ENCODE results near the gene BCL7C.

DNA sequence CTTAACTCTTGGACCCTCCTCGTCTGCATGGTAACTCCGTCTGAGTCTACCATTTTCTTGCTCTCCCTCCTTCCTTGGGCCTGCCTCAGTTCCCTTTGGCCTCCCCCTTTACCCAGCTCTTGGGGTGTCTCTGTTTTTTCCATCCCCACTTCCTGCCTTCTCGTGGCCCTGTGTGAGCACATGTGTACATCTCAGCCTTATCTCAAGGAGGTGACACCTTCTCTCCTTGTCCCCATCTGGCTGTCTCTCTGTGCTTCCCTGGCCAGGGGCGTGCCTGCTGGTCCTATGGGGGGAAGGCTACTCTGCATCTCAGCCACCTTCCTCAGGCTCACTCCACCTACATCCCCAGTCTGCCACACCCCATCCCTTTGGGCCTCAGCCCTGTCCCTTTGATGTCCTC, 9.1 kb upstream of the BCL7C start:
- TF ChIP-seq FOXM1 (IDR thresholded peaks at IDR 0.05; ENCODE audit: low read depth, low read length) (no peak), CHD4 (IDR thresholded peaks at IDR 0.05) (no peak), PAX8 (IDR thresholded peaks at IDR 0.05) (no peak), SP1 (IDR thresholded peaks at IDR 0.05; ENCODE audit: low read depth, low read length) (no peak), POLR2A (IDR thresholded peaks at IDR 0.05; ENCODE audit: low read depth, low read length) (no peak), NFYB (IDR thresholded peaks at IDR 0.05; ENCODE audit: insufficient read depth, low read depth, low read length) (no peak), EP300 (IDR thresholded peaks at IDR 0.05; ENCODE audit: borderline replicate concordance in 1 of 2, control insufficient read depth in 1 of 2, low read depth in 2 of 2, low read length in 2 of 2) (no peak), RCOR1 (conservative IDR thresholded peaks at IDR 0.05; ENCODE audit: low read depth, low read length) (no peak), ZNF274 (IDR thresholded peaks at IDR 0.05; ENCODE audit: insufficient read depth, insufficient read length) (no peak), YY1 (IDR thresholded peaks at IDR 0.05; ENCODE audit: low read depth, low read length) (no peak), CREM (IDR thresholded peaks at IDR 0.05; ENCODE audit: low read depth) (no peak)
- TF ChIP-seq, protein P1, sequence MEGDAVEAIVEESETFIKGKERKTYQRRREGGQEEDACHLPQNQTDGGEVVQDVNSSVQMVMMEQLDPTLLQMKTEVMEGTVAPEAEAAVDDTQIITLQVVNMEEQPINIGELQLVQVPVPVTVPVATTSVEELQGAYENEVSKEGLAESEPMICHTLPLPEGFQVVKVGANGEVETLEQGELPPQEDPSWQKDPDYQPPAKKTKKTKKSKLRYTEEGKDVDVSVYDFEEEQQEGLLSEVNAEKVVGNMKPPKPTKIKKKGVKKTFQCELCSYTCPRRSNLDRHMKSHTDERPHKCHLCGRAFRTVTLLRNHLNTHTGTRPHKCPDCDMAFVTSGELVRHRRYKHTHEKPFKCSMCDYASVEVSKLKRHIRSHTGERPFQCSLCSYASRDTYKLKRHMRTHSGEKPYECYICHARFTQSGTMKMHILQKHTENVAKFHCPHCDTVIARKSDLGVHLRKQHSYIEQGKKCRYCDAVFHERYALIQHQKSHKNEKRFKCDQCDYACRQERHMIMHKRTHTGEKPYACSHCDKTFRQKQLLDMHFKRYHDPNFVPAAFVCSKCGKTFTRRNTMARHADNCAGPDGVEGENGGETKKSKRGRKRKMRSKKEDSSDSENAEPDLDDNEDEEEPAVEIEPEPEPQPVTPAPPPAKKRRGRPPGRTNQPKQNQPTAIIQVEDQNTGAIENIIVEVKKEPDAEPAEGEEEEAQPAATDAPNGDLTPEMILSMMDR (IDR thresholded peaks at IDR 0.05 in 2 of 3, conservative IDR thresholded peaks at IDR 0.05 in 1 of 3; ENCODE audit: control insufficient read depth in 2 of 3, extremely low read depth in 1 of 3, insufficient read depth in 1 of 3, low read depth in 3 of 3, low read length in 3 of 3): no peak
- TF ChIP-seq, protein P2, sequence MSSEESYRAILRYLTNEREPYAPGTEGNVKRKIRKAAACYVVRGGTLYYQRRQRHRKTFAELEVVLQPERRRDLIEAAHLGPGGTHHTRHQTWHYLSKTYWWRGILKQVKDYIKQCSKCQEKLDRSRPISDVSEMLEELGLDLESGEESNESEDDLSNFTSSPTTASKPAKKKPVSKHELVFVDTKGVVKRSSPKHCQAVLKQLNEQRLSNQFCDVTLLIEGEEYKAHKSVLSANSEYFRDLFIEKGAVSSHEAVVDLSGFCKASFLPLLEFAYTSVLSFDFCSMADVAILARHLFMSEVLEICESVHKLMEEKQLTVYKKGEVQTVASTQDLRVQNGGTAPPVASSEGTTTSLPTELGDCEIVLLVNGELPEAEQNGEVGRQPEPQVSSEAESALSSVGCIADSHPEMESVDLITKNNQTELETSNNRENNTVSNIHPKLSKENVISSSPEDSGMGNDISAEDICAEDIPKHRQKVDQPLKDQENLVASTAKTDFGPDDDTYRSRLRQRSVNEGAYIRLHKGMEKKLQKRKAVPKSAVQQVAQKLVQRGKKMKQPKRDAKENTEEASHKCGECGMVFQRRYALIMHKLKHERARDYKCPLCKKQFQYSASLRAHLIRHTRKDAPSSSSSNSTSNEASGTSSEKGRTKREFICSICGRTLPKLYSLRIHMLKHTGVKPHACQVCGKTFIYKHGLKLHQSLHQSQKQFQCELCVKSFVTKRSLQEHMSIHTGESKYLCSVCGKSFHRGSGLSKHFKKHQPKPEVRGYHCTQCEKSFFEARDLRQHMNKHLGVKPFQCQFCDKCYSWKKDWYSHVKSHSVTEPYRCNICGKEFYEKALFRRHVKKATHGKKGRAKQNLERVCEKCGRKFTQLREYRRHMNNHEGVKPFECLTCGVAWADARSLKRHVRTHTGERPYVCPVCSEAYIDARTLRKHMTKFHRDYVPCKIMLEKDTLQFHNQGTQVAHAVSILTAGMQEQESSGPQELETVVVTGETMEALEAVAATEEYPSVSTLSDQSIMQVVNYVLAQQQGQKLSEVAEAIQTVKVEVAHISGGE (CRISPR knock-in tag; IDR thresholded peaks at IDR 0.05): no peak

Data from GM12878 (cell line).